ENCODE results near the gene MCTP2.

DNA sequence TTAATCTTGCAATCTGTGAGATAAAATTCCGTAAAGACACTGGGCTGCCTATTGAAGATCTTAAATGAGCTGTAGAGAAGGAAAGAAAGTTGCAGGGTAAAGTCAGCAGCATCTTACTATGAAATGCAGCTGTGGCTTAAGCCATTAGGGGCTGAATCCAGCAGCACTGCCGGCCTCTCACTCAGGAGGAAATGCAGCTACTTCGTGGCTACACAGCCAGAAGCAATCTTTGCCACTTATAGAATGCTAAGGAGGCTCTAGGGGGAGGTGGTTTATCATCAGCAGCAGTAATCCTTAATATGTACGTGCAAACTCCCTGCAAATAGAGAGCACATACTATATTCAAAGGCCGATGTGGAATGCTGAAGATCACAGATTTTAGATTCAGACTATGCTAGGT lies 19.1 kb upstream of the MCTP2 start:
- TF ChIP-seq ZBTB43 (CRISPR knock-in tag; IDR thresholded peaks at IDR 0.05) (no peak), USF2 (CRISPR knock-in tag; IDR thresholded peaks at IDR 0.05) (no peak), TCF7 (CRISPR knock-in tag; IDR thresholded peaks at IDR 0.05; ENCODE audit: low read depth) (no peak), SP1 (CRISPR knock-in tag; conservative IDR thresholded peaks at IDR 0.05) (no peak), ZNF512 (CRISPR knock-in tag; IDR thresholded peaks at IDR 0.05; ENCODE audit: borderline replicate concordance) (no peak), ETV6 (CRISPR knock-in tag; IDR thresholded peaks at IDR 0.05) (no peak), GABPB1 (CRISPR knock-in tag; IDR thresholded peaks at IDR 0.05) (no peak), ESRRA (CRISPR knock-in tag; IDR thresholded peaks at IDR 0.05; ENCODE audit: borderline replicate concordance) (no peak), FOXP1 (CRISPR knock-in tag; IDR thresholded peaks at IDR 0.05; ENCODE audit: borderline replicate concordance) (no peak), IRF2 (CRISPR knock-in tag; IDR thresholded peaks at IDR 0.05; ENCODE audit: borderline replicate concordance, low read depth) (no peak), MAX (CRISPR knock-in tag; IDR thresholded peaks at IDR 0.05) (no peak), TP53 (CRISPR knock-in tag; IDR thresholded peaks at IDR 0.05) (no peak), KAT7 (CRISPR knock-in tag; IDR thresholded peaks at IDR 0.05; ENCODE audit: borderline replicate concordance) (no peak)
- TF ChIP-seq, protein P1, sequence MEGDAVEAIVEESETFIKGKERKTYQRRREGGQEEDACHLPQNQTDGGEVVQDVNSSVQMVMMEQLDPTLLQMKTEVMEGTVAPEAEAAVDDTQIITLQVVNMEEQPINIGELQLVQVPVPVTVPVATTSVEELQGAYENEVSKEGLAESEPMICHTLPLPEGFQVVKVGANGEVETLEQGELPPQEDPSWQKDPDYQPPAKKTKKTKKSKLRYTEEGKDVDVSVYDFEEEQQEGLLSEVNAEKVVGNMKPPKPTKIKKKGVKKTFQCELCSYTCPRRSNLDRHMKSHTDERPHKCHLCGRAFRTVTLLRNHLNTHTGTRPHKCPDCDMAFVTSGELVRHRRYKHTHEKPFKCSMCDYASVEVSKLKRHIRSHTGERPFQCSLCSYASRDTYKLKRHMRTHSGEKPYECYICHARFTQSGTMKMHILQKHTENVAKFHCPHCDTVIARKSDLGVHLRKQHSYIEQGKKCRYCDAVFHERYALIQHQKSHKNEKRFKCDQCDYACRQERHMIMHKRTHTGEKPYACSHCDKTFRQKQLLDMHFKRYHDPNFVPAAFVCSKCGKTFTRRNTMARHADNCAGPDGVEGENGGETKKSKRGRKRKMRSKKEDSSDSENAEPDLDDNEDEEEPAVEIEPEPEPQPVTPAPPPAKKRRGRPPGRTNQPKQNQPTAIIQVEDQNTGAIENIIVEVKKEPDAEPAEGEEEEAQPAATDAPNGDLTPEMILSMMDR (IDR thresholded peaks at IDR 0.05): no peak

All from WTC11 (cell line).